Caco-2 (cell line): ENCODE data around the gene HSFX3. TPM values are rescaled to one million over a fixed set of nuclear protein-coding genes. Genes with fewer than 3 reads are reported as not detected.
A peak's percentile ranks its signal among the peaks of the same experiment; 100 is the strongest.

Experiments used
- BruUV-seq: library from RNA; stranded (reverse); fragments of 400-500 nt; replicated peaks from 2 replicates; lab custom pipeline; 2021; lab: Mats Ljungman, UMichigan
- CTCF ChIA-PET: fragments of 300-600 bp; sonication (Branson Sonifier 250); formaldehyde crosslinking; loops from one replicate; lab custom pipeline; 2022; ENCODE audit warnings: antibody characterized with exemption; lab: Charles Lee
- POLR2A ChIA-PET: fragments of 300-600 bp; sonication (Branson Sonifier 250); formaldehyde crosslinking; loops from one replicate; lab custom pipeline; 2022; ENCODE audit warnings: antibody characterized with exemption; lab: Charles Lee
- DNase-seq, 2 experiments: peaks; one replicate each; pipeline versions ENCODE4 v3.0.0 to v3.0.0-alpha.2; 2020 to 2022
- H3K27me3 ChIP-seq: replicated peaks from 2 replicates; pipeline ENCODE4 v1.6.0; 2011; ENCODE audit warnings: low read length; ENCODE audit not compliant: control insufficient read depth, insufficient read depth
- H3K36me3 ChIP-seq: 2 replicates; pipeline ENCODE4 v1.5.1; 2011; ENCODE audit warnings: low read length; ENCODE audit not compliant: control insufficient read depth, insufficient read depth
- H3K4me1 ChIP-seq: fragments of 250-450 bp; sonication (Bioruptor Pico); 2 replicates; pipeline ENCODE4 v1.5.1; 2020; ENCODE audit warnings: mild to moderate bottlenecking
- H3K4me3 ChIP-seq: 2 replicates; pipeline ENCODE4 v1.5.1; 2011; ENCODE audit warnings: low read depth, mild to moderate bottlenecking, control low read depth, low read length
- H3K9me3 ChIP-seq: fragments of 250-450 bp; sonication (Bioruptor Pico); 2 replicates; pipeline ENCODE4 v1.5.1; 2020; ENCODE audit warnings: mild to moderate bottlenecking, moderate library complexity
- H3K27ac Mint-ChIP-seq: one replicate; pipeline ENCODE4 v1.8.0; 2022; ENCODE audit warnings: mixed read lengths; ENCODE audit not compliant: unreplicated experiment
- H3K27me3 Mint-ChIP-seq: one replicate; pipeline ENCODE4 v1.8.0; 2022; ENCODE audit warnings: mixed read lengths; ENCODE audit not compliant: insufficient read depth, unreplicated experiment
- H3K36me3 Mint-ChIP-seq: one replicate; pipeline ENCODE4 v1.8.0; 2022; ENCODE audit warnings: mild to moderate bottlenecking, mixed read lengths; ENCODE audit not compliant: insufficient read depth, unreplicated experiment
- H3K4me1 Mint-ChIP-seq: one replicate; pipeline ENCODE4 v1.8.0; 2022; ENCODE audit warnings: low read depth, mixed read lengths; ENCODE audit not compliant: unreplicated experiment
- H3K4me3 Mint-ChIP-seq: one replicate; pipeline ENCODE4 v1.8.0; 2022; ENCODE audit warnings: mild to moderate bottlenecking, moderate library complexity, mixed read lengths; ENCODE audit not compliant: unreplicated experiment
- H3K9me3 Mint-ChIP-seq: one replicate; pipeline ENCODE4 v1.8.0; 2022; ENCODE audit warnings: mixed read lengths; ENCODE audit not compliant: unreplicated experiment
- CTCF ChIP-seq, 2 experiments: fragments of 200-600 bp in 1 of 2; IDR thresholded peaks; 1 replicate in 1 of 2; 2 replicates in 1 of 2; pipeline versions ENCODE4 v1.5.1 to v1.8.0; 2011 to 2022; ENCODE audit warnings: antibody characterized with exemption in 1 of 2, control low read depth in 1 of 2, inconsistent platforms in 1 of 2, low read depth in 1 of 2, low read length in 1 of 2, mild to moderate bottlenecking in 1 of 2, moderate library complexity in 1 of 2; ENCODE audit not compliant: insufficient read depth in 1 of 2, severe bottlenecking in 1 of 2, unreplicated experiment in 1 of 2
- intact Hi-C: fragments of 100-400 bp; cut with micrococcal nuclease; formaldehyde crosslinking; loops from one replicate; pipeline ENCODE4 v1.10.0; 2022; ENCODE audit not compliant: unreplicated experiment
- total RNA-seq: library from RNA; stranded (reverse); gene quantifications from 2 replicates; pipeline ENCODE4 v1.2.3, GENCODE V29; 2022

The HSFX3 gene
- total RNA-seq, 1 experiment from 2014 or later: not detected

- ChIA-PET CTCF (interaction anchor here (0.6 to 2.6 kb wide), 4 partner anchors 29 to 887 kb away, joined by 5 to 36 read pairs (median 6); partner anchors contain the start of gene IDS), POLR2A (interaction anchor here (0.5 to 2.1 kb wide), 5 partner anchors 13 to 400 kb away, joined by 3 to 7 read pairs (median 5); no protein-coding TSS in a partner anchor)
- no peaks in the 10 kb centered on the region for H3K9me3 Mint-ChIP-seq
- peak within 1 kb of the TSS; percentile 89 for H3K4me3 Mint-ChIP-seq
- H3K36me3 Mint-ChIP-seq: no peaks in the 10 kb centered on the region
- peak within 1 kb of the TSS; percentile 98 for H3K27ac Mint-ChIP-seq
- no peaks in the 10 kb centered on the region for H3K4me1 Mint-ChIP-seq
- no peak for TF ChIP-seq CTCF (IDR thresholded peaks at IDR 0.05; ENCODE audit: insufficient read depth in 1 of 2, low read depth in 1 of 2, low read length in 1 of 2, severe bottlenecking in 1 of 2, unreplicated experiment in 1 of 2)
- no peaks in the 10 kb centered on the region for H3K9me3 ChIP-seq
- BruUV-seq: no TSS peak
- DNase-seq: peak; percentile 84 to 91
- H3K4me1 ChIP-seq: no peaks in the 10 kb centered on the region
- H3K27me3 Mint-ChIP-seq: no peaks in the 10 kb centered on the region
- intact Hi-C loops: no loop called here
- no peaks in the 10 kb centered on the region for H3K36me3 ChIP-seq
- peak within 1 kb of the TSS; percentile 77 for H3K4me3 ChIP-seq
- no peaks in the 10 kb centered on the region for H3K27me3 ChIP-seq
These were observed 8.9 kb downstream of the HSFX3 start, which contains the start of gene EOLA1 for GRCh38 chrX:149540621-149541520. EOLA1 (plus strand) TSS chrX:149541012; CDS start chrX:149545631, 4,619 bp downstream.

GRCh38 chrX:149540131-149540620 lies 9.5 kb downstream of the HSFX3 start:
- peak overlapping the region; percentile 98 for H3K27ac Mint-ChIP-seq
- Histone ChIP-seq H3K4me3 (peak overlapping the region; percentile 77), H3K4me1 (no peaks in the 10 kb centered on the region), H3K36me3 (no peaks in the 10 kb centered on the region), H3K27me3 (no peaks in the 10 kb centered on the region), H3K9me3 (no peaks in the 10 kb centered on the region)
- H3K4me1 Mint-ChIP-seq: no peaks in the 10 kb centered on the region
- no peaks in the 10 kb centered on the region for H3K9me3 Mint-ChIP-seq
- H3K27me3 Mint-ChIP-seq: no peaks in the 10 kb centered on the region
- peak; percentile 84 to 92 for DNase-seq
- H3K4me3 Mint-ChIP-seq: peak overlapping the region; percentile 89
- ChIA-PET POLR2A (interaction anchor here (0.5 to 2.1 kb wide), 7 partner anchors 12 to 1693 kb away, joined by 3 to 7 read pairs (median 4); no protein-coding TSS in a partner anchor), CTCF (interaction anchor here (0.6 to 2.6 kb wide), 6 partner anchors 12 to 886 kb away, joined by 5 to 36 read pairs (median 6); partner anchors contain the start of gene IDS)
- peaks cover 6% of the 10 kb centered on the region for H3K36me3 Mint-ChIP-seq
- intact Hi-C loops: no loop called here
- no TSS peak for BruUV-seq
- no peak for TF ChIP-seq CTCF (IDR thresholded peaks at IDR 0.05; ENCODE audit: insufficient read depth in 1 of 2, low read depth in 1 of 2, low read length in 1 of 2, severe bottlenecking in 1 of 2, unreplicated experiment in 1 of 2)
